Kidney epithelial cell (primary cell): Measurements from ENCODE around the gene PHETA1. TPM values are rescaled to one million over a fixed set of nuclear protein-coding genes. Genes with fewer than 3 reads are reported as not detected.

Source experiments
- DNase-seq: peaks from one replicate; pipeline ENCODE4 v3.0.0-alpha.2; 2010; ENCODE audit warnings: low read depth
- H3K27me3 ChIP-seq: 2 replicates; pipeline ENCODE4 v1.6.0; 2011; ENCODE audit warnings: low read length; ENCODE audit not compliant: control insufficient read depth, insufficient read depth
- H3K36me3 ChIP-seq: 2 replicates; pipeline ENCODE4 v1.5.1; 2011; ENCODE audit warnings: low read length; ENCODE audit not compliant: control insufficient read depth, insufficient read depth
- H3K4me3 ChIP-seq: 2 replicates; pipeline ENCODE4 v1.5.1; 2011; ENCODE audit warnings: low read depth, mild to moderate bottlenecking, control low read depth, low read length
- CTCF ChIP-seq: IDR thresholded peaks from 2 replicates; pipeline ENCODE4 v1.5.1; 2011; ENCODE audit warnings: mild to moderate bottlenecking, moderate library complexity, low read length, control low read depth, inconsistent platforms; ENCODE audit not compliant: insufficient read depth, poor library complexity, severe bottlenecking
- total RNA-seq: library from RNA; depleted of rRNA; stranded (reverse); fragments of >200 nt; gene quantifications from 2 replicates; pipeline ENCODE4 v1.2.3, GENCODE V29; 2015

PHETA1 gene
- total RNA-seq, 1 donor from 2014 or later, result 16.0 TPM

- peak; percentile 92 for TF ChIP-seq CTCF
- Histone ChIP-seq H3K4me3 (no peak overlapping the region), H3K36me3 (no peaks in the 10 kb centered on the region), H3K27me3 (peaks cover 19% of the 10 kb centered on the region)
- DNase-seq, result peak; percentile 14
Measured at GRCh38 chr12:111313833-111314259, 55.0 kb downstream of the PHETA1 start.

GRCh38 chr12:111312708-111313107 lies 56.2 kb downstream of the PHETA1 start:
- Histone ChIP-seq H3K36me3 (no peaks in the 10 kb centered on the region), H3K27me3 (peaks cover 19% of the 10 kb centered on the region), H3K4me3 (no peak overlapping the region)
- no peak for DNase-seq
- no peak for TF ChIP-seq CTCF

GRCh38 chr12:111312016-111312415 lies 56.9 kb downstream of the PHETA1 start:
- H3K4me3 ChIP-seq, result no peak overlapping the region
- DNase-seq, result no peak
- H3K27me3 ChIP-seq, result peaks cover 19% of the 10 kb centered on the region
- no peak for TF ChIP-seq CTCF
- H3K36me3 ChIP-seq, result no peaks in the 10 kb centered on the region

- TF ChIP-seq CTCF, result no peak
- no peak for DNase-seq
- no peaks in the 10 kb centered on the region for H3K36me3 ChIP-seq
- H3K4me3 ChIP-seq, result no peak overlapping the region
- H3K27me3 ChIP-seq, result peaks cover 19% of the 10 kb centered on the region
Measured at GRCh38 chr12:111311011-111311410, 57.9 kb downstream of the PHETA1 start.

Other genes starting within 250 kb of the PHETA1 start
- 30.5 and 32.3 TPM in 2 replicates for gene SH2B3, start 36.8 kb upstream of the PHETA1 start, total RNA-seq
- gene ATXN2, start 230.2 kb upstream of the PHETA1 start, total RNA-seq, result 26.3 and 36.6 TPM in 2 replicates